Neutrophil (primary cell): ENCODE measurements around the gene GSTO2.

Experiments used
- H3K27ac ChIP-seq: fragments of 200-600 bp; sonication (generic); 2 replicates; pipeline ENCODE4 v1.5.1; 2016; ENCODE audit warnings: mild to moderate bottlenecking, moderate library complexity
- H3K27me3 ChIP-seq: fragments of 200-600 bp; sonication (generic); 2 replicates; pipeline ENCODE4 v1.6.0; 2016; ENCODE audit warnings: mild to moderate bottlenecking
- H3K36me3 ChIP-seq: fragments of 200-600 bp; sonication (generic); 2 replicates; pipeline ENCODE4 v1.5.1; 2017
- H3K4me1 ChIP-seq, 2 experiments: fragments of 200-600 bp in 1 of 2; sonication (generic) in 1 of 2; 1 replicate in 1 of 2; 2 replicates in 1 of 2; pipeline versions ENCODE4 v1.5.1 to v1.6.1; 2013 to 2016; ENCODE audit warnings: low read depth in 1 of 2, low read length in 1 of 2, mild to moderate bottlenecking in 1 of 2, moderate library complexity in 1 of 2; ENCODE audit not compliant: control insufficient read depth in 1 of 2, insufficient read depth in 1 of 2
- H3K4me3 ChIP-seq, 2 experiments: fragments of 200-600 bp in 1 of 2; sonication (generic) in 1 of 2; 1 replicate in 1 of 2; 2 replicates in 1 of 2; pipeline ENCODE4 v1.5.1; 2013 to 2016; ENCODE audit warnings: low read depth in 1 of 2, low read length in 1 of 2, mild to moderate bottlenecking in 1 of 2, moderate library complexity in 1 of 2
- H3K9me3 ChIP-seq: fragments of 200-600 bp; sonication (generic); 2 replicates; pipeline ENCODE4 v1.5.1; 2016
- CTCF ChIP-seq: fragments of 200-600 bp; sonication (generic); IDR thresholded peaks from 2 replicates; pipeline ENCODE4 v1.5.1; 2016; ENCODE audit warnings: antibody characterized with exemption

The GSTO2 gene

DNA sequence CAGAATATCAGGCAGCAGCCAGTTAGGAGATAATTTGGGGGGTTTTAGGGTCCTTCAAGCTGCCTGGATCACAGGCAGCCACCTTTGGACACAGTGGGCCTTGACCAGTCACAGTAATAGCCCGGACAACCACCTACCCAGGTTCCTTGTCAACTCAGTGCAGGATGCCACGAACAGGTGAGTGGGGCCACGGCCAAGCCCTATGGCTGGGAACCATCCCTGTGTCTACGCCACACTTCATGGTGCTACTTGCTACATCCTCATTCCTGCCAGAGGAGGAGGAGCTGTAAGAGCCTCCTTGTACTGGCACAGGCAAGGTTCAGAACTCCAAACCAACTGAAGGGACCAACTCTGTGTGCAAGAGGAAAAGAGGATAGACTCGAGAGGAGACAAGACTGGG is 49.3 kb downstream of the GSTO2 start:
- H3K27ac ChIP-seq: peak overlapping the region; percentile 99
- no peak for TF ChIP-seq CTCF
- peak overlapping the region in 1 of 2 experiments; percentile 67 for H3K4me3 ChIP-seq
- peaks cover 68 to 86% of the 10 kb centered on the region in 2 experiments for H3K4me1 ChIP-seq
- H3K9me3 ChIP-seq: no peaks in the 10 kb centered on the region
- H3K36me3 ChIP-seq: peaks cover 62% of the 10 kb centered on the region
- H3K27me3 ChIP-seq: no peaks in the 10 kb centered on the region

GRCh38 chr10:104318810-104319741 is 50.1 kb downstream of the GSTO2 start:
- Histone ChIP-seq H3K27ac (peak overlapping the region; percentile 99), H3K9me3 (no peaks in the 10 kb centered on the region), H3K4me3 (peak overlapping the region; percentile 39 to 67), H3K36me3 (peaks cover 59% of the 10 kb centered on the region), H3K4me1 (peaks cover 75 to 86% of the 10 kb centered on the region in 2 experiments), H3K27me3 (no peaks in the 10 kb centered on the region)
- TF ChIP-seq CTCF: no peak

DNA sequence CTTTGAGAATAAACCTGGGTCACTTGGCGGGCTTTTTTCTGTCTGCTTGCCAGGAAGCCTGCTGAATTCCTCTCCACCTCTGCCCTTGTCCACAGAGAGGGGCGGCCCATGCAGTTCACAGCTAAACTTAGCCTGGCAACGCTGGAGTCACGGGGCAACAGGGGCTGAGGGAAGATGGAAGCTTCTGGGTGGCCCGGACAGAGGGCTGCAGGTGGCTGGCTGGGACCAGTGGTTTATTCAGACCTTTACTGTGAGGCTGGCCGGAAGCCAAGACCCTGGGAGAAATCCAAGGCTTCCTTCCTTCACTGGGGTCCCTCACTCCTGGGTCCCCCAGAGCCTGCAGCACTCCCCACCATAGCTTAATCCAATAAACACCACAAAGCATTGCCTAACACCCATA is 52.2 kb downstream of the GSTO2 start:
- Histone ChIP-seq H3K4me3 (peak overlapping the region; percentile 67 to 72), H3K9me3 (no peaks in the 10 kb centered on the region), H3K4me1 (peaks cover 96 to 97% of the 10 kb centered on the region in 2 experiments), H3K27me3 (no peaks in the 10 kb centered on the region), H3K36me3 (peaks cover 44% of the 10 kb centered on the region), H3K27ac (peak overlapping the region; percentile 99)
- TF ChIP-seq CTCF: no peak

DNA sequence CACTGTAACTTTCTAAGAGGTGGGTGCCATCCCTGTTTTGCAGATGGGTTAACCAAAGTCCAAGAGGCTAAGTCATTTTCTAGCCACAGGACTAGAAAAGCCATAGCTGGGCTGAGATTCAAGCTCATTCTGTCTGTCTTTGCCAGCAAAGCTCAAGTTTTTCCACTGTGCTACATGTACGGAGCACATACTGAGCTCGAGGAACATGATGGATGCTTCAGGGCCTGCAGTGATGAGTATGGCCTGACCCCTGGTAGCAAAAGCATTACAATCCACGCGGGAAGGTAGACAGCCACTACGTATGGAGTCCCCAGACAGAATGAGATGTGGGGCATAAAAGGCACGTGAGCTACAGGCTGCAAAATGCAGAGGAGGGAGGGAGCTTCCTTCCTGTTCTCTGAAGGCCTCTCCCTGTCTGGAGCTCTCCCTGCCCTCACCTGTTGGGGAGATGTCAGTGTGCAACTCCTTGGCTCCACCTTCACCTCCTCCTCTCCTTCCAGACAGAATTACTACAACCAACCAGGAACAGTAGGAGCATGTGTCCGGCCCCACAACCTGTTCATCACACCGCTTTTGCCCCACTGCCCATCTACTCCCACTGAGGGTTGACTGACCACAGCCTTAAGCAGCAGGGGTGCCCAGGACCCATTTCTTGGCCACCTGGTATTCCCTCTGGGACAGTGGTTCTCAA is 52.9 kb downstream of the GSTO2 start:
- Histone ChIP-seq H3K4me3 (peak overlapping the region; percentile 67 to 72), H3K4me1 (peaks cover 98 to 100% of the 10 kb centered on the region in 2 experiments), H3K9me3 (no peaks in the 10 kb centered on the region), H3K36me3 (peaks cover 39% of the 10 kb centered on the region), H3K27me3 (no peaks in the 10 kb centered on the region), H3K27ac (peak overlapping the region; percentile 99)
- TF ChIP-seq CTCF: no peak

GRCh38 chr10:104322416-104322782 is 53.4 kb downstream of the GSTO2 start:
- peaks cover 98 to 100% of the 10 kb centered on the region in 2 experiments for H3K4me1 ChIP-seq
- H3K4me3 ChIP-seq: peak overlapping the region; percentile 67 to 72
- peak overlapping the region; percentile 99 for H3K27ac ChIP-seq
- H3K9me3 ChIP-seq: no peaks in the 10 kb centered on the region
- TF ChIP-seq CTCF: no peak
- H3K36me3 ChIP-seq: peaks cover 37% of the 10 kb centered on the region
- H3K27me3 ChIP-seq: no peaks in the 10 kb centered on the region
